GM11168 (cell line): Measurements from ENCODE around the gene TMBIM1.

Experiments
- in situ Hi-C: fragments of 300-500 bp; cut with MboI; formaldehyde crosslinking; loops from one replicate; pipeline ENCODE4 v1.12.0; 2022; ENCODE audit warnings: low sequenced_read_pairs; ENCODE audit not compliant: unreplicated experiment

The TMBIM1 gene

GRCh38 chr2:218260742-218261422, 31.4 kb downstream of the TMBIM1 start, which contains the start of gene GPBAR1:
TSS of gene GPBAR1 (plus strand) at chr2:218261015. CDS start at chr2:218262725, 1,710 bp downstream.
- in situ Hi-C loops = no loop called here

DNA sequence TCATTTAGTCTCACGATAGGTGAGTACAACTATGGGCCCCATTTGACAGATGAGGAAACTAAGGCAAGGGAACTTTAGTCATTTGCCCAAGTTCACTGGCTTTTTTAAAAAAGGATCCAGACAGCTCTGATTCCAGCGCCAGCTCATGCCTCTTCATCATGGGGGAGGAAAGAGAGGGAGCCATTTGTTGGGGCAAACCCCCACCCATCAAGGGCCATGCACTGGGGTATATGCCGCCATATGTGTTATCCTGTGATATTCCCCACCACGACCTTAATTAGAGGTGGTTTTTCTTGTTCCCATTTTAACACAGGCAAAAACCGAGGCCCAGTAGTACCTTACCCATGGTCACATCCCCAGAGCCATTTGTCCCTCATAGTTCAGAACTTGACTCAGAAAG, 32.1 kb downstream of the TMBIM1 start:
- in situ Hi-C loops = no loop called here

GRCh38 chr2:218259099-218259961, 33.0 kb downstream of the TMBIM1 start:
- in situ Hi-C loops = no loop called here

- in situ Hi-C loops = no loop called here
These were observed 34.8 kb downstream of the TMBIM1 start for GRCh38 chr2:218257390-218257981.

- in situ Hi-C loops = no loop called here
These were observed 35.5 kb downstream of the TMBIM1 start for GRCh38 chr2:218256612-218257350.

- in situ Hi-C loops = no loop called here
These were observed 36.9 kb downstream of the TMBIM1 start for GRCh38 chr2:218255446-218255845.

- in situ Hi-C loops = no loop called here
These were observed 39.1 kb downstream of the TMBIM1 start for GRCh38 chr2:218253232-218253625.

DNA sequence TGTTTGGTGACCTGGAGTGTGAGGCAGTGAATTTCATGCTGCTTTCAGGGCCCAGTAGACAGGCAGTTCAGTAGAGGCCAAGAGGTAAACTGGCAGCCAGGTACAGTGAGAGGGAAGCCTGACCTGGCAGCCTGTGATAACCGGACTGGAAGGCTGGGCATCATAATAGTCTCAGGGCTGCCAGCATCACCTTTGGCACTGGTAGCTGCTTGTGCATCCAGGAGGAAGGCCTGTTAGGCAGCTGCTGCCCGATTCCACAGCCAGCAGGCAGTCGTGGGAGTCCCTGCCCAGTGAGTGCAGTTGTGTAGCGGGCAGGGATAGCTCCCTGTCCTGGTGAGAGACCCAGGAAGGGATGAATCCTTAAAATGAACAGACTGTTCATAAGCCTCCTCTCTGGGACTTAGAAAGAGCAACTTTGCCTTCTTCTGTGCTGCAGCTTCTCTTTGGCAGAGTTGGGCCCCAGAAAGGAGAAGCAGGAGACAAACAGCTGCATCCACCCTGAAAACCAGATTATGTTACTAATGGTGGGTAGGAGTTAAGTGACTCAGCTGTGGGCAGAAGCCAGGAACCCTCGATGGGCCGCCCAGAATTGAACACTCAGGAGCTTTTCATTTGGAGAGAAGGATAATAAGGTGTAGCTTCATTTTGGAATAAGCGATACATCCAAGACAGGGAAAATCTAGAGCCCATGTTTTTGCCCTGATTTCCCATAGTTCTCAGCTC, 39.6 kb downstream of the TMBIM1 start:
- in situ Hi-C loops = no loop called here

DNA sequence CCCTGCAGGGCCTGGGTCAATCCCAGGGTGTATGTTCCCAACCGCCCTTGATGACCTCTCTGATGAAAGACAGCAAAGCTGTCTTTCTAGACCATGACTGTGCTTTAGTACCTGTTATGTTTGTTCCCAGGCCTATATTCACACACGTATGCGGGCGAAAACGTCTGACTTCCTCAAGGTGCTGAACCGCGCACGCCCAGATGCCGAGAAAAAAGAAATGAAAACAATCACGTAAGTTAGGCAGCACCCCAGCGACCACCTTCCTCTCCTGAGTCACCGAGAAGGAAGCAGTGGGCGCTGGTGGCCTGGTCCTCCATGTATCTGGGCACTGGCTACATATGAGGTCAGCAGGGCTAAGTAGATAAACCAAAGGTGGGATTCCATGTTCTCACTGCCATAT, 42.6 kb downstream of the TMBIM1 start:
- in situ Hi-C loops = no loop called here

DNA sequence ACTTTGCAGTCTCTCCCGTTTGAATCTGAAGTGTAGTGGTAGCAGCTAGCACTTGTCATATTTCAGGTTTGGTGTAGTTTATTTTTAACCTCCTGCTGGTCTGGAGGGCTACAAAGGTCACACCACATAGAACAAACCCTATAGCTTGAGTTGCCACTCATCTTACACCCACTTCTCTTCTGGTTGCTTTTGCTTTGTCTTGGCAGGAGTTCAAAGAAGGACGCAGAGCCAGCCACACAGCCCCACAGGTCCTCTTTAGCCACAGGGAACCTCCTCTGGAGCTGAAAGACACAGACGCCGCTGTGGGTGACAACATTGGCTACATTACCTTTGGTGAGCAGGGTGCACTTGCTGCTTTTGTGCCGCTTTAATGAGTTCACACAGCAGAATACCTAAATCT, 47.1 kb downstream of the TMBIM1 start:
- in situ Hi-C loops = no loop called here

- in situ Hi-C loops = no loop called here
These were observed 47.6 kb downstream of the TMBIM1 start for GRCh38 chr2:218244665-218245064.

DNA sequence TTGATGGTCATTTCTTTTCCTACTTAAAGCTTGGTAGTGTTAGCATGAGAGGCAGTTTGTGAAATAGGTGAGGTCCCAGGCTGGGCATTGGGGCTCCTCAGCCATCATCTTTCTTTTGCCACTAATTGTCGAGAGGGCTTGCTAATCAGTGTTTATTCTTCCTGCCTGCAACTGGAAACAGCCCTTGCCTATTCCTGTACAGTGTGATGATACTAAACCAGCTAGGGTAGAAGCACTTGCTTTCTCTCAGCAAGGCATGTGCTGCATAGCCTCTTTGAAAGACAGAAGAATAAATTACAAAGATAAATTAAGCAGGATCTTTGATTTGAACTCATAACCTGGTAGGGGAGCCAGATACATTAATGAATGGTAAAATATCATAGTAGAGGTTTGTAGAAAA, 48.1 kb downstream of the TMBIM1 start:
- in situ Hi-C loops = no loop called here

DNA sequence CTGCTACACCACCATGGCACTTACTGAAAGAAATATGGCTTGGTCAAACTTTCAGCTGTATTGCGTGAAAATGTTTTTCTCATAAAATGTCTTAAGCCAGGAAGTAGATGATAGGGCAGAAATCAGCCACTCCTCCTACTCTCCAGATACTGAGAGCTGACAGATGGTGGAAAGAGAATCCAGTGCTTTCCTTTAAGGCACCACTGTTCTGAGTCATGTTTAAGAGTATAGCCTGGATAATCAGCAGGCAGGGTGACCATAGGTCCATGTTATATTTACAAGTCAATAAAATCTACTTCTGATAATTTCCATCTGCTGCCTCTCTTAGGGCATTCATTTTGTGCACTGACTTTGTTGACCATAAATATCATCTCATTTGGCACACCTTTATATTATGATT, 53.4 kb downstream of the TMBIM1 start:
- in situ Hi-C loops = no loop called here

- in situ Hi-C loops = no loop called here
These were observed 55.5 kb downstream of the TMBIM1 start for GRCh38 chr2:218236829-218237228.

DNA sequence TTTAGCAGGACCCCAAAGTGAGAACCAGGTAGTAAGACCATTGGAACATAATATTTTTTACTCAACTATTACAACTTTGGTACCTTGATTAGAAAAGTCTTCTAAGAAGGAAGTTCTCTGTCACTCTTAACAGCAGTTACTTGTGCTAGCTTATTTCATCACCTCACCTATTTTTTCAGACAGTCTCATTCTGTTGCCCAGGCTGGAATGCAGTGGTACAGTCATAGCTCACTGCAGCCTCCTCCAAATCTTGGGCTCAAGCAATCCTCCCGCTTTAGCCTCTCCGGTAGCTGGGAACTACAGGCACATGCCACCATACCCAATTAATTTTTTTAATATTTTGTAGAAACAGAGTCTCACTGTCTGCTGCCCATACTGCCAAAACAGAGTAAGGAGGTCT, 57.3 kb downstream of the TMBIM1 start:
- in situ Hi-C loops = no loop called here

- in situ Hi-C loops = no loop called here
These were observed 57.8 kb downstream of the TMBIM1 start for GRCh38 chr2:218234521-218234920.

- in situ Hi-C loops = no loop called here
These were observed 58.8 kb downstream of the TMBIM1 start for GRCh38 chr2:218233543-218233942.

DNA sequence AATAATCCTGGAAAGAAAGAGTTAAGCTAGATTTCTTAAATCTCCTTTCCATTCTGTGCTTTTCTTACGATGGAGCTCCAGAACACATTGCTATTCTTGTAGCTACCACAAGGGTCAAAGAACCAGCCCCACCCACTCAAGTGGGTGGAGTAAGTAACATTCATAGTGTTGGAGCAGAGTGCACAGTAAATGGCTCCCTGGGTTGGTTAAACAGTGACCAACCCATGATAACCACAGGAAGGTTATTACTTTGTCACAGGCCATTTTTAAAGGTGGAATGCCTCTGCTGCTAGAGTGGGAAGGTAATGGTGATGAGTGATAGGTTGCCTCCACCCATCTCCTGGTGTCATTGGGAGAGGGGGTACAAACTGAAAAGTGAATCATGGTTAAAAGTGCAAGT, 61.4 kb downstream of the TMBIM1 start:
- in situ Hi-C loops = no loop called here

- in situ Hi-C loops = no loop called here
These were observed 62.5 kb downstream of the TMBIM1 start for GRCh38 chr2:218229851-218230250.

DNA sequence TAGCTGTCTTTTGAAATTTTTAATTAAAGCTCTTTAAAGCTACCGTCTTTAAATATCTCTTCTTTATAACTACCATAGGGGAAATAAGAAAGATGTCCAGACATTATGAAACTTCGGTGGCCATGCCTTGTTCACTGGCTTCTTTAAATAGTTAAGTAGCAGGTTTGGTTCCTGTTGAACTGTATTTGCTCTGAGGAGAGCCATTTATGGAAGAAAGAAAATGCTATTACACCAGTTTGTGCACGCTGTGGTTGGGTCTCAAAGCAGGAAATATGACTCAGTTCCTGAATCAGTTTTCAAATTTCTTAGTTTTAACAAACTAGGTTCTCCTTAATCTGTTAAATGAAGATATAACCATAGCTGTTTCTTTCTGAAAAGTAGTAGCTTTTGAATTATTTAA, 63.1 kb downstream of the TMBIM1 start:
- in situ Hi-C loops = no loop called here
